ENCODE data around the gene LPP. TPM values are rescaled to one million over a fixed set of nuclear protein-coding genes. Genes with fewer than 3 reads are reported as not detected.
A peak's percentile ranks its signal among the peaks of the same experiment; 100 is the strongest.

The LPP gene
- total RNA-seq, 4 donors from 2014 or later = 1,872 to 3,079 (median 2,300) TPM

GRCh38 chr3:188656196-188656982 is 502.4 kb downstream of the LPP start:
- peaks cover 14 to 87% (median 66%) of the 10 kb centered on the region in 4 donors for H3K4me1 ChIP-seq

GRCh38 chr3:188658606-188659005 is 504.6 kb downstream of the LPP start:
- peaks cover 14 to 90% (median 72%) of the 10 kb centered on the region in 4 donors for H3K4me1 ChIP-seq
- H3K27me3 ChIP-seq = no peaks in the 10 kb centered on the region
- intact Hi-C loops (cut with DNase I) = no loop called here
- peak overlapping the region in 3 of 4 donors; percentile 5 to 41 (median 8) for H3K27ac ChIP-seq (replicated peaks in 1 of 4)
- no peak overlapping the region for H3K4me3 ChIP-seq
- no peak for TF ChIP-seq EP300 (IDR thresholded peaks at IDR 0.05)
- no peak for TF ChIP-seq POLR2A (IDR thresholded peaks at IDR 0.05; ENCODE audit: low read depth)
- TF ChIP-seq POLR2AphosphoS5 (IDR thresholded peaks at IDR 0.05) = no peak
- TF ChIP-seq CTCF (IDR thresholded peaks at IDR 0.05) = no peak
- H3K36me3 ChIP-seq = no peaks in the 10 kb centered on the region
- no peak for DNase-seq (ENCODE audit: extremely low spot score)
- 33% methylated on average over 1 of the region's 1 CpG for WGBS
- no peaks in the 10 kb centered on the region for H3K9me3 ChIP-seq

More at GRCh38 chr3:188656196-188656982, 502.4 kb downstream of the LPP start:
- Histone ChIP-seq H3K27ac (replicated peaks in 1 of 4) (peak overlapping the region in 2 of 4 donors; percentile 23 to 42), H3K36me3 (no peaks in the 10 kb centered on the region), H3K4me3 (no peak overlapping the region), H3K27me3 (no peaks in the 10 kb centered on the region), H3K9me3 (no peaks in the 10 kb centered on the region)
- intact Hi-C loops (cut with DNase I) = no loop called here
- WGBS = 84% methylated on average over 3 of the region's 3 CpGs
- TF ChIP-seq POLR2AphosphoS5 (IDR thresholded peaks at IDR 0.05) (no peak), EP300 (IDR thresholded peaks at IDR 0.05) (no peak), POLR2A (IDR thresholded peaks at IDR 0.05; ENCODE audit: low read depth) (no peak)
- no peak for DNase-seq (ENCODE audit: extremely low spot score)

GRCh38 chr3:188659449-188660090 is 505.6 kb downstream of the LPP start:
- Histone ChIP-seq H3K36me3 (no peaks in the 10 kb centered on the region), H3K9me3 (no peaks in the 10 kb centered on the region), H3K27ac (replicated peaks in 1 of 4) (peak overlapping the region in 1 of 4 donors; percentile 41), H3K4me3 (no peak overlapping the region), H3K27me3 (no peaks in the 10 kb centered on the region), H3K4me1 (peaks cover 14 to 92% (median 71%) of the 10 kb centered on the region in 4 donors)
- no peak for DNase-seq (ENCODE audit: extremely low spot score)
- TF ChIP-seq POLR2A (IDR thresholded peaks at IDR 0.05; ENCODE audit: low read depth) (no peak), POLR2AphosphoS5 (IDR thresholded peaks at IDR 0.05) (no peak), CTCF (IDR thresholded peaks at IDR 0.05) (no peak), EP300 (IDR thresholded peaks at IDR 0.05) (no peak)
- WGBS = 55% methylated on average over 5 of the region's 5 CpGs
- intact Hi-C loops (cut with DNase I) = no loop called here

- 100% methylated on average over 1 of the region's 1 CpG for WGBS
- intact Hi-C loops (cut with DNase I) = no loop called here
- H3K27ac ChIP-seq (replicated peaks in 1 of 4) = peak overlapping the region in 1 of 4 donors; percentile 41
- no peaks in the 10 kb centered on the region for H3K27me3 ChIP-seq
- H3K4me1 ChIP-seq = peaks cover 14 to 83% (median 67%) of the 10 kb centered on the region in 4 donors
- no peak for TF ChIP-seq POLR2AphosphoS5 (IDR thresholded peaks at IDR 0.05)
- no peak for TF ChIP-seq CTCF (IDR thresholded peaks at IDR 0.05)
- TF ChIP-seq EP300 (IDR thresholded peaks at IDR 0.05) = no peak
- no peak for TF ChIP-seq POLR2A (IDR thresholded peaks at IDR 0.05; ENCODE audit: low read depth)
- DNase-seq (ENCODE audit: extremely low spot score) = no peak
- no peaks in the 10 kb centered on the region for H3K9me3 ChIP-seq
- H3K4me3 ChIP-seq = no peak overlapping the region
- no peaks in the 10 kb centered on the region for H3K36me3 ChIP-seq
Measured at GRCh38 chr3:188660415-188660814, 506.5 kb downstream of the LPP start.

- peaks cover 14 to 71% (median 58%) of the 10 kb centered on the region in 4 donors for H3K4me1 ChIP-seq
- no peak for DNase-seq (ENCODE audit: extremely low spot score)
- H3K9me3 ChIP-seq = no peaks in the 10 kb centered on the region
- TF ChIP-seq POLR2A (IDR thresholded peaks at IDR 0.05; ENCODE audit: low read depth) = no peak
- no peak for TF ChIP-seq CTCF (IDR thresholded peaks at IDR 0.05)
- TF ChIP-seq EP300 (IDR thresholded peaks at IDR 0.05) = no peak
- no peak for TF ChIP-seq POLR2AphosphoS5 (IDR thresholded peaks at IDR 0.05)
- no peak overlapping the region for H3K4me3 ChIP-seq
- 82% methylated on average over 2 of the region's 2 CpGs for WGBS
- intact Hi-C loops (cut with DNase I) = no loop called here
- H3K36me3 ChIP-seq = no peaks in the 10 kb centered on the region
- H3K27me3 ChIP-seq = no peaks in the 10 kb centered on the region
- no peak overlapping the region for H3K27ac ChIP-seq (replicated peaks in 1 of 4)
Measured at GRCh38 chr3:188661806-188662205, 507.8 kb downstream of the LPP start.
